ENCODE measurements around the gene SLC44A5. TPM values are rescaled to one million over a fixed set of nuclear protein-coding genes. Genes with fewer than 3 reads are reported as not detected.
"Not testable (repeated sequence)": the region's sequence is repeated elsewhere in the genome, so short reads cannot be mapped to it uniquely, and the experiment has no call there.

Gene SLC44A5
- total RNA-seq, 1 donor from 2014 or later: 0.21 TPM

DNA sequence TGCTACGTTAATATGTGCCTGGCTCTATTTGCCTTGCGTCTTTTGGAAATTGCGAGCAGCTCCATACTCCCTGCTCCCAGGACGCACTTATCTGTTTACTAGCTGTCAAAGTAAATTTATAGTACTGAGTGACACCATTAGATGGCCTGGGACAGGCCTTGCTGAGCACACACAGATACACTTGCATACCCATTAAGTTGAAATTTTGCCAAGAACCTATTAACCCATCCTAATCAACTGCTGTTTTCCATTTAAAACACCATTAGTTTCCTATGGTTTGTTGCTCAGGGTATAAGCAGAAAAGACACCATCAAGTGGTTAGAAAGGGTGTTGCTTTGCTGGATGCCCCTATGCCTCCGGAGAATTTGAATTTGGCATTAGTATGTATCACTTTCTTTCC lies 187.3 kb downstream of the SLC44A5 start:
- Mint-ChIP-seq H3K27me3 (ENCODE audit: unreplicated experiment) (no peaks in the 10 kb centered on the region), H3K4me1 (ENCODE audit: unreplicated experiment) (no peaks in the 10 kb centered on the region), H3K4me3 (ENCODE audit: unreplicated experiment) (no peak overlapping the region), H3K27ac (ENCODE audit: unreplicated experiment) (no peak overlapping the region), H3K36me3 (ENCODE audit: unreplicated experiment) (no peaks in the 10 kb centered on the region), H3K9me3 (ENCODE audit: unreplicated experiment) (no peaks in the 10 kb centered on the region)
- TF ChIP-seq, protein P1, sequence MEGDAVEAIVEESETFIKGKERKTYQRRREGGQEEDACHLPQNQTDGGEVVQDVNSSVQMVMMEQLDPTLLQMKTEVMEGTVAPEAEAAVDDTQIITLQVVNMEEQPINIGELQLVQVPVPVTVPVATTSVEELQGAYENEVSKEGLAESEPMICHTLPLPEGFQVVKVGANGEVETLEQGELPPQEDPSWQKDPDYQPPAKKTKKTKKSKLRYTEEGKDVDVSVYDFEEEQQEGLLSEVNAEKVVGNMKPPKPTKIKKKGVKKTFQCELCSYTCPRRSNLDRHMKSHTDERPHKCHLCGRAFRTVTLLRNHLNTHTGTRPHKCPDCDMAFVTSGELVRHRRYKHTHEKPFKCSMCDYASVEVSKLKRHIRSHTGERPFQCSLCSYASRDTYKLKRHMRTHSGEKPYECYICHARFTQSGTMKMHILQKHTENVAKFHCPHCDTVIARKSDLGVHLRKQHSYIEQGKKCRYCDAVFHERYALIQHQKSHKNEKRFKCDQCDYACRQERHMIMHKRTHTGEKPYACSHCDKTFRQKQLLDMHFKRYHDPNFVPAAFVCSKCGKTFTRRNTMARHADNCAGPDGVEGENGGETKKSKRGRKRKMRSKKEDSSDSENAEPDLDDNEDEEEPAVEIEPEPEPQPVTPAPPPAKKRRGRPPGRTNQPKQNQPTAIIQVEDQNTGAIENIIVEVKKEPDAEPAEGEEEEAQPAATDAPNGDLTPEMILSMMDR (IDR thresholded peaks at IDR 0.05): no peak
- DNase-seq (ENCODE audit: extremely low spot score, unreplicated experiment): no peak

DNA sequence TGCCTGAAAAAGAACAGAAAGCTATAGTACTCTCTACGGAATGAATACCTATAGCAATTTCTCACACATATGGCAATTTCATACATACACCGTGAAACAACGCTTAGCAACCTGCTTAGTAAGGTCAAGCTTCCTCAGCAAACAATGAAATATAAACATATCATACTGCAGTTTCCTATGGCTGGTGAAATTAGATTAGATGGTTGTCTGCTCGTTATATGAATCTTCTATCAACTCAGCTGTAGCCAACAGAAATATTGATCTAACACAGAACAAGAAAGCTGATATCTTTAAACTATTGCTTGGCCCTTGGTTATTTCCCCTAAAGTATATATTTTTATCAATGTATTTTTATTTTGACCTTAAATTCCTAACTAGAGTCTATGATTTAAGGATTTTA lies 187.8 kb downstream of the SLC44A5 start:
- Mint-ChIP-seq H3K27me3 (ENCODE audit: unreplicated experiment) (no peaks in the 10 kb centered on the region), H3K9me3 (ENCODE audit: unreplicated experiment) (no peaks in the 10 kb centered on the region), H3K4me3 (ENCODE audit: unreplicated experiment) (no peak overlapping the region), H3K27ac (ENCODE audit: unreplicated experiment) (no peak overlapping the region), H3K4me1 (ENCODE audit: unreplicated experiment) (no peaks in the 10 kb centered on the region), H3K36me3 (ENCODE audit: unreplicated experiment) (no peaks in the 10 kb centered on the region)
- TF ChIP-seq, protein P1 (IDR thresholded peaks at IDR 0.05): no peak
- DNase-seq (ENCODE audit: extremely low spot score, unreplicated experiment): no peak

DNA sequence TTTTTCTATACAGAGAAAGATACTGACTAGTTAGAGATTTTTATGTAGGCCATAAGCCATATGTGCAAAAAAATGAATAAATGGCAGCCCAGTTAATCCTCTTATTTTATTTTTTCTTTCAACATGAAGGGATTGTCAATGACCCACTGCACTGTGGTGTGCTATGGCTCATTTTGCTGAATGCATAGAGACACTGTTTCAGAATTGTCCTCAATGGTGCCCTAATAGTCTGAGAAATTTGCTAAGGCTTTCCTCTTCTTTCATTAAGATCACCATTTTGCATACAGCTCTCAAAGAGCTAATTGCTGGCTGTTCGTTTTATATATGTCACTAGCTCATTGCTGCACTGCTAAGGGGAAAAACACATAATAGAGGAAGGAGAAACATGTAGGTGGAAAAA lies 189.5 kb downstream of the SLC44A5 start:
- H3K4me1 Mint-ChIP-seq (ENCODE audit: unreplicated experiment): no peaks in the 10 kb centered on the region
- H3K36me3 Mint-ChIP-seq (ENCODE audit: unreplicated experiment): no peaks in the 10 kb centered on the region
- no peaks in the 10 kb centered on the region for H3K27me3 Mint-ChIP-seq (ENCODE audit: unreplicated experiment)
- TF ChIP-seq, protein P1 (IDR thresholded peaks at IDR 0.05): no peak
- H3K9me3 Mint-ChIP-seq (ENCODE audit: unreplicated experiment): no peaks in the 10 kb centered on the region
- H3K4me3 Mint-ChIP-seq (ENCODE audit: unreplicated experiment): no peak overlapping the region
- no peak for DNase-seq (ENCODE audit: extremely low spot score, unreplicated experiment)
- H3K27ac Mint-ChIP-seq (ENCODE audit: unreplicated experiment): no peak overlapping the region

DNA sequence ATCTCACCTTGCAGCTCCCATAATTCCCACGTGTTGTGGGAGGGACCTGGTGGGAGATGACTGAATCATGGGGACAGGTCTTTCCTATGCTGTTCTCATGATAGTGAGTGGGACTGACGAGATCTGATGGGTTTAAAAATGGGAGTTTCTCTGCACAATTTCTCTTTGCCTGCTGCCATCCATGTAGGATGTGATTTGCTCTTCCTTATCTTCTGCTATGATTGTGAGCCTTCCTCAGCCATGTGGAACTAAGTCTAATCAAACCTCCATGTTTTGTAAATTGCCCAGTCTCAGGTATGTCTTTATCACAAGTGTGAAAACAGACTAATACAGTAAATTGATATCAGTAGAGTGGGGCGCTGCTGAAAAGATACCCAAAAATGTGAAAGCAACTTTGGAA lies 195.7 kb downstream of the SLC44A5 start:
- TF ChIP-seq, protein P1 (IDR thresholded peaks at IDR 0.05): no peak
- H3K4me3 Mint-ChIP-seq (ENCODE audit: unreplicated experiment): no peak overlapping the region
- no peaks in the 10 kb centered on the region for H3K27me3 Mint-ChIP-seq (ENCODE audit: unreplicated experiment)
- H3K27ac Mint-ChIP-seq (ENCODE audit: unreplicated experiment): no peak overlapping the region
- H3K4me1 Mint-ChIP-seq (ENCODE audit: unreplicated experiment): no peaks in the 10 kb centered on the region
- H3K9me3 Mint-ChIP-seq (ENCODE audit: unreplicated experiment): no peaks in the 10 kb centered on the region
- DNase-seq (ENCODE audit: extremely low spot score, unreplicated experiment): no peak
- H3K36me3 Mint-ChIP-seq (ENCODE audit: unreplicated experiment): no peaks in the 10 kb centered on the region

DNA sequence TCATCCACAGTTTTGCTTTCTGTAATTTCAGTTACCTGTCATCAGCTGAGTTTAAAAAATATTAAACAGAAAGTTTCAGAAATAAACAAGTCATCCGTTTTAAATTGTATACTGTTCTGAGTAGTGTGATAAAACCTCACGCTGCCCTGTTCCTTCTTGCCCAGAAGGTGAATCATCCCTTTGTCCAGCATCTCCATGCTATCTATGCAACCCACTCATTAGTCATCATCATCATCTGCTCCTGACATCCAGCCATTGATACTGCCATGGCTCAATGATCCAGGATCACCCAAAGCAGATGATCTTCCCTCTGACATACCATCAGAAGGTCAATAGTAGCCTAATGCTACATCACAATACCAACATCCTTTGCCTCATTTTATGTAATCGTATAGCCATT lies 198.3 kb downstream of the SLC44A5 start:
- Mint-ChIP-seq H3K27ac (ENCODE audit: unreplicated experiment) (no peak overlapping the region), H3K4me3 (ENCODE audit: unreplicated experiment) (no peak overlapping the region), H3K27me3 (ENCODE audit: unreplicated experiment) (no peaks in the 10 kb centered on the region), H3K36me3 (ENCODE audit: unreplicated experiment) (no peaks in the 10 kb centered on the region), H3K4me1 (ENCODE audit: unreplicated experiment) (no peaks in the 10 kb centered on the region), H3K9me3 (ENCODE audit: unreplicated experiment) (no peaks in the 10 kb centered on the region)
- DNase-seq (ENCODE audit: extremely low spot score, unreplicated experiment): no peak
- TF ChIP-seq, protein P1 (IDR thresholded peaks at IDR 0.05): no peak

DNA sequence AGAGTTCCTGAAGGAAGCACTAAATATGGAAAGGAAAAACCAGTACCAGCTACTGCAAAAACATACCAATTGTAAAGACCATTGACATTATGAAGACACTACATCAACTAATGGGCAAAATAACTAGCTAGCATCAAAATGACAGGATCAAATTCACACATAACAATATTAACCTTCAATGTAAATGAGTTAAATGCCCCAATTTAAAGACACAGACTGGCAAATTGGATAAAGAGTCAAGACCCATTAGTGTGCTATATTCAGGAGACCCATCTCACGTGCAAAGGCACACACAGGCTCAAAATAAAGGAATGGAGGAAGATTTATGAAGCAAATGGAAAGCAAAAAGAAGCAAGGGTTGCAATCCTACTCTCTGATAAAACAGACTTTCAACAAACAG lies 206.2 kb downstream of the SLC44A5 start:
- H3K4me1 Mint-ChIP-seq (ENCODE audit: unreplicated experiment); H3K4me3 Mint-ChIP-seq (ENCODE audit: unreplicated experiment); H3K27me3 Mint-ChIP-seq (ENCODE audit: unreplicated experiment); H3K27ac Mint-ChIP-seq (ENCODE audit: unreplicated experiment); DNase-seq (ENCODE audit: extremely low spot score, unreplicated experiment); H3K36me3 Mint-ChIP-seq (ENCODE audit: unreplicated experiment): not testable (repeated sequence)
- H3K9me3 Mint-ChIP-seq (ENCODE audit: unreplicated experiment): peaks cover 30% of the 10 kb centered on the region

DNA sequence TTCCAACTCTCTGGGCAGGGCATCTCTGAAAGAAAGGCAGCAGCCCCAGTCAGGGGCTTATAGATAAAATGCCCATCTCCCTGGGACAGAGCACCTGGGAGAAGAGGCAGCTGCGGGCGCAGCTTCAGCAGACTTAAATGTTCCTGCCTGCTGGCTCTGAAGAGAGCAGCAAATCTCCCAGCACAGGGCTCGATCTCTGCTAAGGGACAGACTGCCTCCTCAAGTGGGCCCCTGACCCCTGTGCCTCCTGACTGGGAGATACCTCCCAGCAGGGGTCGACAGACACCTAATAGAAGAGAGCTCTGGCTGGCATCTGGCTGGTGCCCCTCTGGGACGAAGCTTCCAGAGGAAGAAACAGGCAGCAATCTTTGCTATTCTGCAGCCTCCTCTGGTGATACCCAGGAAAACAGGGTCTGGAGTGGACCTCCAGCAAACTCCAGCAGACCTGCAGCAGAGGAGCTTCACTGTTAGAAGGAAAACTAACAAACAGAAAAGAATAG lies 207.7 kb downstream of the SLC44A5 start:
- DNase-seq (ENCODE audit: extremely low spot score, unreplicated experiment); H3K27ac Mint-ChIP-seq (ENCODE audit: unreplicated experiment); H3K36me3 Mint-ChIP-seq (ENCODE audit: unreplicated experiment); H3K4me3 Mint-ChIP-seq (ENCODE audit: unreplicated experiment); H3K27me3 Mint-ChIP-seq (ENCODE audit: unreplicated experiment); H3K4me1 Mint-ChIP-seq (ENCODE audit: unreplicated experiment): not testable (repeated sequence)
- peaks cover 30% of the 10 kb centered on the region for H3K9me3 Mint-ChIP-seq (ENCODE audit: unreplicated experiment)
